PC-3 (cell line): ENCODE data around the gene TM4SF20.

Experiments
- CTCF ChIP-seq: fragments of 300-600 bp; sonication (generic); conservative IDR thresholded peaks from 2 replicates; pipeline ENCODE4 v1.5.1; 2017; ENCODE audit warnings: antibody characterized with exemption, low read depth, mild to moderate bottlenecking, low read length
- EZH2 ChIP-seq: fragments of 300-600 bp; sonication (generic); IDR thresholded peaks from one replicate; pipeline ENCODE4 v1.6.1; 2017; ENCODE audit warnings: antibody characterized with exemption, mild to moderate bottlenecking, low read length; ENCODE audit not compliant: unreplicated experiment
- EZH2phosphoT487 ChIP-seq: fragments of 300-600 bp; sonication (generic); IDR thresholded peaks from 2 replicates; pipeline ENCODE4 v1.6.1; 2018; ENCODE audit warnings: mild to moderate bottlenecking, antibody characterized with exemption, low read length, borderline replicate concordance

DNA sequence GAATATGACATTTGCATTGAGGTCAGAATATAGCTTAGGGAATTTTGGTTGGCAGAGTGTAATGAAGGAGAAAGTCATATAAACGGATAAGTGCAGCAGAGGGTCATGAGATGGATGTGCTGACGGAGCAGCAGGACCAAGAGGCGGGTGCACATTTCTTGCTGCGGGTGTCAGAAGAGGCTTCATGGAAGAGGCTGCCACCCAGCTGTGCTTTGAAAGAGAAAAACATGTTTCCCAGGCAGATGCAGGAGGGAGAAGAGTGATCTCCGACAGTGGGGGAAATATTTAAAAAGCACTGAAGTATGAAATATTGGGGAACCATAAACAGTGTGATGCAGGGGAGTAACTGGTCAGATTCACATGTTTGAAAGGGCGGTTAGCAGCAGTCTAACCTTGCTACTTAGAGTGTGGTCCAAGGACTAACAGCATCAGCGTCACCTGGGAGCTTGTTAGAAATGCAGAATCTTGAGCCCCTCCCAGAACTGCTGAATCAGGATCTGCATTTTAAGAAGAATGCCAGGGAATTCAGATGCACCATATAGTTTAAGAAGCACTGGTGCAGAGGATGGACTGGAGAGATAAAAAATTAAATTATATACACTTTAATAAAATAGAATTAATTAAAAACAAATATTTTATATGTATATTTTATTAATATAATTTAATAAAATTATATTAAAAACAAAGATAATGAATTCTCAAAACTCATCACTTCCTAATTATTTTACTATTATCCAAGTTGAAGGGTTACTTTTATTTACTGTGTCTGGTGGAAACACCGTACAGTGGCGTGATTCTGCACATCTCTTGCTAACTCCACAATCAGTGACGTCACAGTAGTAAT, 44.8 kb upstream of the TM4SF20 start:
- TF ChIP-seq CTCF (no peak), EZH2 (no peak), EZH2phosphoT487 (no peak)
